Endothelial cell of umbilical vein (primary cell): ENCODE measurements around the gene SORT1. TPM values are rescaled to one million over a fixed set of nuclear protein-coding genes. Genes with fewer than 3 reads are reported as not detected.

Experiments used
- BruUV-seq: library from RNA; stranded (reverse); fragments of 400-500 nt; replicated peaks from 2 replicates; lab custom pipeline; 2021; lab: Mats Ljungman, UMichigan
- CTCF ChIA-PET: fragments of 300-600, 350-600 bp; sonication (Branson Sonifier 250); formaldehyde crosslinking; loops from one replicate; lab custom pipeline; 2021; ENCODE audit warnings: antibody characterized with exemption, inconsistent platforms; lab: Charles Lee
- POLR2A ChIA-PET: fragments of 300-600, 350-600 bp; sonication (Branson Sonifier 250); formaldehyde crosslinking; loops from one replicate; lab custom pipeline; 2021; ENCODE audit warnings: antibody characterized with exemption, inconsistent platforms; lab: Charles Lee
- DNase-seq: peaks from one replicate; pipeline ENCODE4 v3.0.0-alpha.2; 2011; ENCODE audit warnings: low read depth, low spot score
- FAIRE-seq: peaks from 2 replicates; lab custom pipeline; 2011; peaks lifted over from hg19 to GRCh38; lab: Jason Lieb, UNC
- H2AFZ ChIP-seq: 2 replicates; pipeline ENCODE4 v1.6.0; 2012; ENCODE audit warnings: low read depth, low read length, control low read depth, inconsistent platforms
- H3K27ac ChIP-seq: 2 replicates; pipeline ENCODE4 v1.5.1; 2011; ENCODE audit warnings: low read depth, mild to moderate bottlenecking, control low read depth, low read length, moderate library complexity; ENCODE audit not compliant: insufficient read depth
- H3K27me3 ChIP-seq, 2 experiments: 2 replicates each; pipeline versions ENCODE4 v1.6.0 to v1.6.1; 2011; ENCODE audit warnings: low read length in 2 of 2, mixed read lengths in 1 of 2; ENCODE audit not compliant: control insufficient read depth in 2 of 2, insufficient read depth in 2 of 2
- H3K36me3 ChIP-seq, 2 experiments: 2 replicates in 1 of 2; 3 replicates in 1 of 2; pipeline ENCODE4 v1.5.1; 2011; ENCODE audit warnings: low read length in 2 of 2, mild to moderate bottlenecking in 1 of 2, moderate library complexity in 1 of 2; ENCODE audit not compliant: control insufficient read depth in 2 of 2, insufficient read depth in 2 of 2; ENCODE audit errors: extremely low read depth in 1 of 2
- H3K4me1 ChIP-seq: 3 replicates; pipeline ENCODE4 v1.5.1; 2011; ENCODE audit warnings: mild to moderate bottlenecking, low read length; ENCODE audit not compliant: control insufficient read depth, insufficient read depth; ENCODE audit errors: extremely low read depth
- H3K4me2 ChIP-seq: 2 replicates; pipeline ENCODE4 v1.6.1; 2011; ENCODE audit warnings: low read length, control low read depth, mixed read lengths; ENCODE audit not compliant: insufficient read depth
- H3K4me3 ChIP-seq, 3 experiments: fragments of 200-600 bp in 1 of 3; sonication (generic), shearing (Covaris generic) in 1 of 3; replicated peaks in 1 of 3; 2 replicates each; pipeline ENCODE4 v1.5.1; 2011 to 2016; ENCODE audit warnings: control low read depth in 3 of 3, low read length in 3 of 3, mild to moderate bottlenecking in 2 of 3, inconsistent platforms in 1 of 3, low read depth in 1 of 3, moderate library complexity in 1 of 3; ENCODE audit not compliant: insufficient read depth in 1 of 3
- H3K79me2 ChIP-seq: 2 replicates; pipeline ENCODE4 v1.6.0; 2012; ENCODE audit warnings: low read length, inconsistent platforms; ENCODE audit not compliant: control insufficient read depth, insufficient read depth
- H3K9ac ChIP-seq: replicated peaks from 2 replicates; pipeline ENCODE3; 2011; ENCODE audit warnings: low read length, control low read depth; ENCODE audit not compliant: insufficient read depth; ENCODE audit errors: extremely low read depth
- H3K9me1 ChIP-seq: replicated peaks from 3 replicates; pipeline ENCODE4 v1.6.0; 2011; ENCODE audit warnings: mild to moderate bottlenecking, low read length; ENCODE audit not compliant: control insufficient read depth, insufficient read depth; ENCODE audit errors: extremely low read depth
- H3K9me3 ChIP-seq: replicated peaks from 2 replicates; pipeline ENCODE4 v1.5.1; 2012; ENCODE audit warnings: low read length, inconsistent platforms; ENCODE audit not compliant: control insufficient read depth, insufficient read depth
- H4K20me1 ChIP-seq: replicated peaks from 2 replicates; pipeline ENCODE3; 2011; ENCODE audit warnings: mild to moderate bottlenecking, low read length; ENCODE audit not compliant: control insufficient read depth, insufficient read depth; ENCODE audit errors: extremely low read depth
- CTCF ChIP-seq, 2 donors: IDR thresholded peaks; 1 replicate in 1 of 2; 2 replicates in 1 of 2; pipeline ENCODE4 v1.5.1; 2011; ENCODE audit warnings: low read length in 2 of 2, mild to moderate bottlenecking in 2 of 2, moderate library complexity in 2 of 2, control low read depth in 1 of 2, inconsistent platforms in 1 of 2, low read depth in 1 of 2; ENCODE audit not compliant: insufficient read depth in 1 of 2; ENCODE audit errors: extremely low read depth in 1 of 2
- EZH2 ChIP-seq: IDR thresholded peaks from 2 replicates; pipeline ENCODE4 v1.6.1; 2012; ENCODE audit warnings: borderline replicate concordance, low read depth, mild to moderate bottlenecking, moderate library complexity, low read length, inconsistent platforms; ENCODE audit not compliant: severe bottlenecking
- FOS ChIP-seq: IDR thresholded peaks from 2 replicates; pipeline ENCODE4 v1.6.1; 2011; ENCODE audit warnings: mild to moderate bottlenecking, low read length, moderate library complexity, borderline replicate concordance; ENCODE audit not compliant: insufficient read depth
- GATA2 ChIP-seq: IDR thresholded peaks from 2 replicates; pipeline ENCODE4 v1.7.0; 2011; ENCODE audit warnings: low read depth, mild to moderate bottlenecking, moderate library complexity, mixed read lengths, low read length; ENCODE audit not compliant: insufficient read length, insufficient read depth
- JUN ChIP-seq: IDR thresholded peaks from 2 replicates; pipeline ENCODE4 v1.6.1; 2011; ENCODE audit warnings: borderline replicate concordance, low read depth; ENCODE audit not compliant: insufficient read length, insufficient read depth
- MAX ChIP-seq: IDR thresholded peaks from 2 replicates; pipeline ENCODE4 v1.6.1; 2011; ENCODE audit not compliant: insufficient read depth, insufficient read length
- MYC ChIP-seq: IDR thresholded peaks from one replicate; pipeline ENCODE4 v1.6.1; 2011; ENCODE audit warnings: mild to moderate bottlenecking, low read depth, low read length
- POLR2A ChIP-seq: IDR thresholded peaks from 2 replicates; pipeline ENCODE4 v1.6.1; 2012; ENCODE audit warnings: low read depth, mild to moderate bottlenecking, control low read depth, low read length
- POLR2AphosphoS5 ChIP-seq: IDR thresholded peaks from 2 replicates; pipeline ENCODE4 v1.6.1; 2012; ENCODE audit warnings: low read depth, mild to moderate bottlenecking, control low read depth, low read length, moderate library complexity; ENCODE audit not compliant: insufficient read depth
- dilution Hi-C: fragments of 300-500 bp; cut with MboI; formaldehyde crosslinking; loops from one replicate; pipeline ENCODE4 v1.15.0; 2019; ENCODE audit warnings: low sequenced_read_pairs; ENCODE audit not compliant: extremely low pct_ligation_motif_present
- intact Hi-C: fragments of 100-400 bp; cut with micrococcal nuclease; formaldehyde crosslinking; loops from one replicate; pipeline ENCODE4 v1.10.0; 2022
- polyA plus RNA-seq, 4 experiments: library from polyadenylated mRNA; depleted of rRNA in 3 of 4; stranded (reverse) in 3 of 4; unstranded in 1 of 4; fragments of >200 nt; gene quantifications; 2 replicates each; pipeline versions ENCODE4 v1.2.1 to v1.2.3, GENCODE V29; 2011 to 2012; ENCODE audit warnings: missing spikeins in 1 of 4
- total RNA-seq: library from RNA; stranded (reverse); gene quantifications from 2 replicates; pipeline ENCODE4 v1.2.3, GENCODE V29; 2021

SORT1 gene
- total and polyA plus RNA-seq, 2 donors (not counting 3 experiments of a cell fraction or from before 2014, with no cell fraction given), result 6.8 to 17.8 TPM

- DNase-seq, result no peak
- Histone ChIP-seq H3K9me1 (no peaks in the 10 kb centered on the region), H3K27me3 (peaks cover 0 to 2% of the 10 kb centered on the region in 2 experiments), H4K20me1 (no peaks in the 10 kb centered on the region), H2AFZ (no peak overlapping the region), H3K4me2 (no peak overlapping the region), H3K27ac (no peak overlapping the region), H3K4me1 (peaks cover 4% of the 10 kb centered on the region), H3K9me3 (no peaks in the 10 kb centered on the region), H3K36me3 (no peaks in the 10 kb centered on the region), H3K79me2 (no peaks in the 10 kb centered on the region), H3K4me3 (no peak overlapping the region), H3K9ac (no peak overlapping the region)
- ChIA-PET POLR2A (no interaction called here), CTCF (no interaction called here)
- no peak for FAIRE-seq
- TF ChIP-seq POLR2A, result no peak
- TF ChIP-seq MAX, result no peak
- TF ChIP-seq FOS, result no peak
- TF ChIP-seq GATA2, result no peak
- TF ChIP-seq CTCF (IDR thresholded peaks at IDR 0.05; ENCODE audit: extremely low read depth in 1 of 2, insufficient read depth in 1 of 2, low read depth in 1 of 2, low read length in 2 of 2), result no peak
- no peak for TF ChIP-seq JUN
- no peak for TF ChIP-seq POLR2AphosphoS5
- TF ChIP-seq EZH2, result no peak
- no peak for TF ChIP-seq MYC
- dilution Hi-C loops, result no loop called here
- intact Hi-C loops, result no loop called here
- BruUV-seq, result no TSS peak
Measured at GRCh38 chr1:109338091-109338490, 59.6 kb downstream of the SORT1 start.
